Parathyroid adenoma (tissue), 2 donors: ENCODE results near the gene PPIE.

Source experiments
- H2AFZ ChIP-seq: fragments of 300-600 bp; sonication (generic); one replicate; pipeline ENCODE4 v1.7.0; 2017; ENCODE audit warnings: antibody characterized with exemption, mild to moderate bottlenecking
- H3K27ac ChIP-seq: fragments of 300-600 bp; sonication (generic); one replicate; pipeline ENCODE4 v1.7.0; 2017
- H3K27me3 ChIP-seq: fragments of 300-600 bp; sonication (generic); one replicate; pipeline ENCODE4 v1.7.0; 2017; ENCODE audit warnings: low read length; ENCODE audit not compliant: control insufficient read depth, insufficient read depth
- H3K36me3 ChIP-seq: fragments of 300-600 bp; sonication (generic); one replicate; pipeline ENCODE4 v1.7.0; 2017; ENCODE audit warnings: low read length; ENCODE audit not compliant: control insufficient read depth, insufficient read depth
- H3K4me1 ChIP-seq: fragments of 300-600 bp; sonication (generic); one replicate; pipeline ENCODE4 v1.7.0; 2017; ENCODE audit warnings: control low read depth
- H3K4me2 ChIP-seq: fragments of 300-600 bp; sonication (generic); one replicate; pipeline ENCODE4 v1.7.0; 2017; ENCODE audit warnings: low read length
- H3K4me3 ChIP-seq: fragments of 300-600 bp; sonication (generic); one replicate; pipeline ENCODE4 v1.7.0; 2017; ENCODE audit warnings: low read depth, low read length
- H3K79me2 ChIP-seq: fragments of 300-600 bp; sonication (generic); one replicate; pipeline ENCODE4 v1.7.0; 2017; ENCODE audit warnings: control low read depth
- H3K9ac ChIP-seq: fragments of 300-600 bp; sonication (generic); one replicate; pipeline ENCODE4 v1.7.0; 2017; ENCODE audit warnings: mild to moderate bottlenecking
- H3K9me3 ChIP-seq: fragments of 300-600 bp; sonication (generic); one replicate; pipeline ENCODE4 v1.7.0; 2017; ENCODE audit warnings: low read length; ENCODE audit not compliant: control insufficient read depth
- CTCF ChIP-seq: fragments of 300-600 bp; sonication (generic); IDR thresholded peaks from one replicate; pipeline ENCODE4 v1.7.0; 2017; ENCODE audit warnings: antibody characterized with exemption, mild to moderate bottlenecking
- donor health status: primary hyperparathyroidism.

Gene PPIE

GRCh38 chr1:39696448-39696847 is 42.2 kb upstream of the PPIE start:
- no peak for TF ChIP-seq CTCF
- Histone ChIP-seq H3K79me2 (no peaks in the 10 kb centered on the region), H3K9me3 (no peaks in the 10 kb centered on the region), H2AFZ (no peak overlapping the region), H3K9ac (no peak overlapping the region), H3K27ac (no peak overlapping the region), H3K4me1 (no peaks in the 10 kb centered on the region), H3K4me3 (no peak overlapping the region), H3K36me3 (no peaks in the 10 kb centered on the region), H3K4me2 (no peak overlapping the region), H3K27me3 (no peaks in the 10 kb centered on the region)

GRCh38 chr1:39698568-39698967 is 40.1 kb upstream of the PPIE start:
- TF ChIP-seq CTCF = no peak
- Histone ChIP-seq H3K9ac (no peak overlapping the region), H3K4me1 (no peaks in the 10 kb centered on the region), H3K4me3 (no peak overlapping the region), H3K79me2 (no peaks in the 10 kb centered on the region), H3K4me2 (no peak overlapping the region), H3K27me3 (no peaks in the 10 kb centered on the region), H3K9me3 (no peaks in the 10 kb centered on the region), H3K36me3 (no peaks in the 10 kb centered on the region), H2AFZ (no peak overlapping the region), H3K27ac (no peak overlapping the region)

- Histone ChIP-seq H3K4me1 (no peaks in the 10 kb centered on the region), H3K4me2 (no peak overlapping the region), H3K27me3 (no peaks in the 10 kb centered on the region), H3K27ac (no peak overlapping the region), H2AFZ (no peak overlapping the region), H3K4me3 (no peak overlapping the region), H3K9ac (no peak overlapping the region), H3K36me3 (no peaks in the 10 kb centered on the region), H3K79me2 (no peaks in the 10 kb centered on the region), H3K9me3 (no peaks in the 10 kb centered on the region)
- TF ChIP-seq CTCF = no peak
Measured at GRCh38 chr1:39699419-39699818, 39.3 kb upstream of the PPIE start.

- Histone ChIP-seq H3K4me2 (no peak overlapping the region), H3K79me2 (no peaks in the 10 kb centered on the region), H3K27me3 (no peaks in the 10 kb centered on the region), H3K9me3 (no peaks in the 10 kb centered on the region), H2AFZ (no peak overlapping the region), H3K9ac (no peak overlapping the region), H3K27ac (no peak overlapping the region), H3K36me3 (no peaks in the 10 kb centered on the region), H3K4me3 (no peak overlapping the region), H3K4me1 (no peaks in the 10 kb centered on the region)
- TF ChIP-seq CTCF = no peak
Measured at GRCh38 chr1:39700348-39700747, 38.3 kb upstream of the PPIE start.

GRCh38 chr1:39701049-39701439 is 37.6 kb upstream of the PPIE start:
- Histone ChIP-seq H3K27me3 (no peaks in the 10 kb centered on the region), H2AFZ (no peak overlapping the region), H3K9me3 (no peaks in the 10 kb centered on the region), H3K36me3 (no peaks in the 10 kb centered on the region), H3K79me2 (no peaks in the 10 kb centered on the region), H3K4me3 (no peak overlapping the region), H3K9ac (no peak overlapping the region), H3K27ac (no peak overlapping the region), H3K4me2 (peak overlapping the region; percentile 38), H3K4me1 (no peaks in the 10 kb centered on the region)
- no peak for TF ChIP-seq CTCF
